ENCODE results near the gene KIF26B. TPM values are rescaled to one million over a fixed set of nuclear protein-coding genes. Genes with fewer than 3 reads are reported as not detected.

The KIF26B gene
- polyA plus RNA-seq, 1 donor from 2014 or later = 6.3 TPM

GRCh38 chr1:245459621-245460020, 304.8 kb downstream of the KIF26B start:
- H3K9me3 ChIP-seq (ENCODE audit: low read length) = no peaks in the 10 kb centered on the region
- H3K9ac ChIP-seq (ENCODE audit: low read length) = no peak overlapping the region
- H4K20me1 ChIP-seq (ENCODE audit: insufficient read depth) = no peaks in the 10 kb centered on the region
- no peak overlapping the region for H3K4me2 ChIP-seq (ENCODE audit: low read length)
- H3K27ac ChIP-seq (ENCODE audit: low read length) = no peak overlapping the region
- H3K27me3 ChIP-seq (ENCODE audit: insufficient read depth, low read depth, low read length) = no peaks in the 10 kb centered on the region
- no peaks in the 10 kb centered on the region for H3F3A ChIP-seq (ENCODE audit: insufficient read depth, low read length, poor library complexity, severe bottlenecking)
- no peaks in the 10 kb centered on the region for H3K36me3 ChIP-seq (ENCODE audit: insufficient read depth, low read length)
- H3K9me2 ChIP-seq (ENCODE audit: insufficient read depth, low read length) = no peaks in the 10 kb centered on the region
- H3K79me2 ChIP-seq (replicated peaks; ENCODE audit: insufficient read depth, low read length) = no peaks in the 10 kb centered on the region
- H3K4me3 ChIP-seq (ENCODE audit: low read length) = no peak overlapping the region
- TF ChIP-seq CTCF (IDR thresholded peaks at IDR 0.05; ENCODE audit: poor library complexity, severe bottlenecking) (no peak), REST (IDR thresholded peaks at IDR 0.05; ENCODE audit: borderline replicate concordance) (no peak), EZH2 (IDR thresholded peaks at IDR 0.05; ENCODE audit: borderline replicate concordance, insufficient read depth, low read length, poor library complexity, severe bottlenecking) (no peak), RAD21 (conservative IDR thresholded peaks at IDR 0.05) (no peak), POLR2AphosphoS5 (IDR thresholded peaks at IDR 0.05) (no peak), SMC3 (conservative IDR thresholded peaks at IDR 0.05; ENCODE audit: poor library complexity) (no peak), MXI1 (conservative IDR thresholded peaks at IDR 0.05; ENCODE audit: poor library complexity, severe bottlenecking) (no peak), TAF1 (IDR thresholded peaks at IDR 0.05; ENCODE audit: low read depth) (no peak), EP300 (conservative IDR thresholded peaks at IDR 0.05; ENCODE audit: poor library complexity, severe bottlenecking) (no peak)
- no peak overlapping the region for H2AFZ ChIP-seq (ENCODE audit: low read depth, low read length)

- Histone ChIP-seq H3F3A (ENCODE audit: insufficient read depth, low read length, poor library complexity, severe bottlenecking) (no peaks in the 10 kb centered on the region), H3K9me3 (ENCODE audit: low read length) (no peaks in the 10 kb centered on the region), H3K4me2 (ENCODE audit: low read length) (no peak overlapping the region), H3K4me3 (ENCODE audit: low read length) (no peak overlapping the region), H3K36me3 (ENCODE audit: insufficient read depth, low read length) (no peaks in the 10 kb centered on the region), H4K20me1 (ENCODE audit: insufficient read depth) (no peaks in the 10 kb centered on the region), H3K27ac (ENCODE audit: low read length) (no peak overlapping the region), H3K27me3 (ENCODE audit: insufficient read depth, low read depth, low read length) (no peaks in the 10 kb centered on the region), H3K9ac (ENCODE audit: low read length) (no peak overlapping the region), H3K79me2 (replicated peaks; ENCODE audit: insufficient read depth, low read length) (no peaks in the 10 kb centered on the region), H2AFZ (ENCODE audit: low read depth, low read length) (no peak overlapping the region), H3K9me2 (ENCODE audit: insufficient read depth, low read length) (no peaks in the 10 kb centered on the region)
- TF ChIP-seq REST (IDR thresholded peaks at IDR 0.05; ENCODE audit: borderline replicate concordance) (no peak), MXI1 (conservative IDR thresholded peaks at IDR 0.05; ENCODE audit: poor library complexity, severe bottlenecking) (no peak), CTCF (IDR thresholded peaks at IDR 0.05; ENCODE audit: poor library complexity, severe bottlenecking) (no peak), RAD21 (conservative IDR thresholded peaks at IDR 0.05) (no peak), POLR2AphosphoS5 (IDR thresholded peaks at IDR 0.05) (no peak), TAF1 (IDR thresholded peaks at IDR 0.05; ENCODE audit: low read depth) (no peak), SMC3 (conservative IDR thresholded peaks at IDR 0.05; ENCODE audit: poor library complexity) (no peak), EP300 (conservative IDR thresholded peaks at IDR 0.05; ENCODE audit: poor library complexity, severe bottlenecking) (no peak), EZH2 (IDR thresholded peaks at IDR 0.05; ENCODE audit: borderline replicate concordance, insufficient read depth, low read length, poor library complexity, severe bottlenecking) (no peak)
These were observed 306.9 kb downstream of the KIF26B start for GRCh38 chr1:245461681-245462080.

Data from neural cell (in vitro differentiated cells).